ENCODE results near the gene CABP1. TPM values are rescaled to one million over a fixed set of nuclear protein-coding genes. Genes with fewer than 3 reads are reported as not detected.
A peak's percentile ranks its signal among the peaks of the same experiment; 100 is the strongest.

Gene CABP1
- total RNA-seq, 1 donor from 2014 or later, result 0.52 TPM

- H3K27me3 ChIP-seq (ENCODE audit: control insufficient read depth in 3 of 3, insufficient read depth in 3 of 3, low read length in 3 of 3), result peaks cover 9 to 26% (median 18%) of the 10 kb centered on the region in 3 donors
- H3K4me1 ChIP-seq (ENCODE audit: control insufficient read depth in 3 of 3, insufficient read depth in 3 of 3, low read length in 3 of 3), result peaks cover 20 to 30% (median 27%) of the 10 kb centered on the region in 3 donors
- H3K4me3 ChIP-seq (ENCODE audit: low read length in 3 of 3), result no peak overlapping the region
Observed at GRCh38 chr12:120651821-120652220, 11.4 kb downstream of the CABP1 start.

GRCh38 chr12:120652656-120653435 lies 12.4 kb downstream of the CABP1 start:
- H3K9me3 ChIP-seq (ENCODE audit: control insufficient read depth in 3 of 3, low read length in 3 of 3), result no peaks in the 10 kb centered on the region
- H3K27me3 ChIP-seq (ENCODE audit: control insufficient read depth in 3 of 3, insufficient read depth in 3 of 3, low read length in 3 of 3), result peaks cover 9 to 26% (median 18%) of the 10 kb centered on the region in 3 donors
- no peak overlapping the region for H3K9ac ChIP-seq (ENCODE audit: low read depth in 1 of 3, low read length in 3 of 3)
- no peak overlapping the region for H3K27ac ChIP-seq (ENCODE audit: low read depth, low read length)
- no peaks in the 10 kb centered on the region for H3K36me3 ChIP-seq (ENCODE audit: control insufficient read depth in 3 of 3, insufficient read depth in 3 of 3, low read length in 3 of 3)
- peaks cover 19 to 30% (median 27%) of the 10 kb centered on the region in 3 donors for H3K4me1 ChIP-seq (ENCODE audit: control insufficient read depth in 3 of 3, insufficient read depth in 3 of 3, low read length in 3 of 3)
- H3K4me3 ChIP-seq (ENCODE audit: low read length in 3 of 3), result no peak overlapping the region

More at GRCh38 chr12:120651821-120652220, 11.4 kb downstream of the CABP1 start:
- Histone ChIP-seq H3K9ac (ENCODE audit: low read depth in 1 of 3, low read length in 3 of 3) (no peak overlapping the region), H3K9me3 (ENCODE audit: control insufficient read depth in 3 of 3, low read length in 3 of 3) (no peaks in the 10 kb centered on the region), H3K27ac (ENCODE audit: low read depth, low read length) (no peak overlapping the region), H3K36me3 (ENCODE audit: control insufficient read depth in 3 of 3, insufficient read depth in 3 of 3, low read length in 3 of 3) (no peaks in the 10 kb centered on the region)

- H3K4me1 ChIP-seq (ENCODE audit: control insufficient read depth in 3 of 3, insufficient read depth in 3 of 3, low read length in 3 of 3), result peaks cover 18 to 30% (median 27%) of the 10 kb centered on the region in 3 donors
- H3K27ac ChIP-seq (ENCODE audit: low read depth, low read length), result no peak overlapping the region
Observed at GRCh38 chr12:120653611-120654010, 13.2 kb downstream of the CABP1 start.

GRCh38 chr12:120654656-120655055 lies 14.2 kb downstream of the CABP1 start:
- Histone ChIP-seq H3K4me3 (ENCODE audit: low read length in 3 of 3) (no peak overlapping the region), H3K27me3 (ENCODE audit: control insufficient read depth in 3 of 3, insufficient read depth in 3 of 3, low read length in 3 of 3) (peaks cover 6 to 21% (median 14%) of the 10 kb centered on the region in 3 donors), H3K4me1 (ENCODE audit: control insufficient read depth in 3 of 3, insufficient read depth in 3 of 3, low read length in 3 of 3) (peaks cover 8 to 20% (median 20%) of the 10 kb centered on the region in 3 donors), H3K9ac (ENCODE audit: low read depth in 1 of 3, low read length in 3 of 3) (no peak overlapping the region), H3K9me3 (ENCODE audit: control insufficient read depth in 3 of 3, low read length in 3 of 3) (no peaks in the 10 kb centered on the region), H3K36me3 (ENCODE audit: control insufficient read depth in 3 of 3, insufficient read depth in 3 of 3, low read length in 3 of 3) (no peaks in the 10 kb centered on the region), H3K27ac (ENCODE audit: low read depth, low read length) (peak overlapping the region; percentile 25)

More at GRCh38 chr12:120653611-120654010, 13.2 kb downstream of the CABP1 start:
- H3K36me3 ChIP-seq (ENCODE audit: control insufficient read depth in 3 of 3, insufficient read depth in 3 of 3, low read length in 3 of 3), result no peaks in the 10 kb centered on the region
- H3K4me3 ChIP-seq (ENCODE audit: low read length in 3 of 3), result no peak overlapping the region
- no peaks in the 10 kb centered on the region for H3K9me3 ChIP-seq (ENCODE audit: control insufficient read depth in 3 of 3, low read length in 3 of 3)
- peaks cover 9 to 26% (median 18%) of the 10 kb centered on the region in 3 donors for H3K27me3 ChIP-seq (ENCODE audit: control insufficient read depth in 3 of 3, insufficient read depth in 3 of 3, low read length in 3 of 3)
- no peak overlapping the region for H3K9ac ChIP-seq (ENCODE audit: low read depth in 1 of 3, low read length in 3 of 3)

GRCh38 chr12:120656008-120656407 lies 15.6 kb downstream of the CABP1 start:
- peaks cover 6 to 18% (median 16%) of the 10 kb centered on the region in 3 donors for H3K4me1 ChIP-seq (ENCODE audit: control insufficient read depth in 3 of 3, insufficient read depth in 3 of 3, low read length in 3 of 3)
- H3K27ac ChIP-seq (ENCODE audit: low read depth, low read length), result no peak overlapping the region
- H3K4me3 ChIP-seq (ENCODE audit: low read length in 3 of 3), result no peak overlapping the region
- H3K36me3 ChIP-seq (ENCODE audit: control insufficient read depth in 3 of 3, insufficient read depth in 3 of 3, low read length in 3 of 3), result no peaks in the 10 kb centered on the region
- no peaks in the 10 kb centered on the region for H3K9me3 ChIP-seq (ENCODE audit: control insufficient read depth in 3 of 3, low read length in 3 of 3)
- H3K9ac ChIP-seq (ENCODE audit: low read depth in 1 of 3, low read length in 3 of 3), result no peak overlapping the region
- H3K27me3 ChIP-seq (ENCODE audit: control insufficient read depth in 3 of 3, insufficient read depth in 3 of 3, low read length in 3 of 3), result peaks cover 4 to 13% (median 4%) of the 10 kb centered on the region in 3 donors

- Histone ChIP-seq H3K27ac (ENCODE audit: low read depth, low read length) (no peak overlapping the region), H3K27me3 (ENCODE audit: control insufficient read depth in 3 of 3, insufficient read depth in 3 of 3, low read length in 3 of 3) (peaks cover 0 to 4% (median 2%) of the 10 kb centered on the region in 3 donors), H3K9ac (ENCODE audit: low read depth in 1 of 3, low read length in 3 of 3) (no peak overlapping the region)
Observed at GRCh38 chr12:120658286-120659150, 18.1 kb downstream of the CABP1 start.

GRCh38 chr12:120659151-120659525 lies 18.7 kb downstream of the CABP1 start:
- Histone ChIP-seq H3K9ac (ENCODE audit: low read depth in 1 of 3, low read length in 3 of 3) (no peak overlapping the region), H3K36me3 (ENCODE audit: control insufficient read depth in 3 of 3, insufficient read depth in 3 of 3, low read length in 3 of 3) (no peaks in the 10 kb centered on the region), H3K27ac (ENCODE audit: low read depth, low read length) (no peak overlapping the region), H3K4me3 (ENCODE audit: low read length in 3 of 3) (no peak overlapping the region), H3K27me3 (ENCODE audit: control insufficient read depth in 3 of 3, insufficient read depth in 3 of 3, low read length in 3 of 3) (peaks cover 0 to 4% (median 2%) of the 10 kb centered on the region in 3 donors), H3K4me1 (ENCODE audit: control insufficient read depth in 3 of 3, insufficient read depth in 3 of 3, low read length in 3 of 3) (peaks cover 6% of the 10 kb centered on the region in 3 donors), H3K9me3 (ENCODE audit: control insufficient read depth in 3 of 3, low read length in 3 of 3) (no peaks in the 10 kb centered on the region)

More at GRCh38 chr12:120658286-120659150, 18.1 kb downstream of the CABP1 start:
- H3K36me3 ChIP-seq (ENCODE audit: control insufficient read depth in 3 of 3, insufficient read depth in 3 of 3, low read length in 3 of 3), result no peaks in the 10 kb centered on the region
- no peaks in the 10 kb centered on the region for H3K9me3 ChIP-seq (ENCODE audit: control insufficient read depth in 3 of 3, low read length in 3 of 3)
- no peak overlapping the region for H3K4me3 ChIP-seq (ENCODE audit: low read length in 3 of 3)
- H3K4me1 ChIP-seq (ENCODE audit: control insufficient read depth in 3 of 3, insufficient read depth in 3 of 3, low read length in 3 of 3), result peaks cover 6 to 12% (median 11%) of the 10 kb centered on the region in 3 donors

- no peak overlapping the region for H3K9ac ChIP-seq (ENCODE audit: low read depth in 1 of 3, low read length in 3 of 3)
- H3K4me3 ChIP-seq (ENCODE audit: low read length in 3 of 3), result no peak overlapping the region
- no peak overlapping the region for H3K27ac ChIP-seq (ENCODE audit: low read depth, low read length)
- peaks cover 0 to 2% (median 0%) of the 10 kb centered on the region in 3 donors for H3K4me1 ChIP-seq (ENCODE audit: control insufficient read depth in 3 of 3, insufficient read depth in 3 of 3, low read length in 3 of 3)
- no peaks in the 10 kb centered on the region for H3K36me3 ChIP-seq (ENCODE audit: control insufficient read depth in 3 of 3, insufficient read depth in 3 of 3, low read length in 3 of 3)
- no peaks in the 10 kb centered on the region for H3K9me3 ChIP-seq (ENCODE audit: control insufficient read depth in 3 of 3, low read length in 3 of 3)
- peaks cover 0 to 4% (median 0%) of the 10 kb centered on the region in 3 donors for H3K27me3 ChIP-seq (ENCODE audit: control insufficient read depth in 3 of 3, insufficient read depth in 3 of 3, low read length in 3 of 3)
Observed at GRCh38 chr12:120661432-120661831, 21.0 kb downstream of the CABP1 start.

- H3K27ac ChIP-seq (ENCODE audit: low read depth, low read length), result no peak overlapping the region
- no peaks in the 10 kb centered on the region for H3K36me3 ChIP-seq (ENCODE audit: control insufficient read depth in 3 of 3, insufficient read depth in 3 of 3, low read length in 3 of 3)
- no peaks in the 10 kb centered on the region for H3K9me3 ChIP-seq (ENCODE audit: control insufficient read depth in 3 of 3, low read length in 3 of 3)
- H3K9ac ChIP-seq (ENCODE audit: low read depth in 1 of 3, low read length in 3 of 3), result no peak overlapping the region
- H3K27me3 ChIP-seq (ENCODE audit: control insufficient read depth in 3 of 3, insufficient read depth in 3 of 3, low read length in 3 of 3), result peaks cover 0 to 4% (median 0%) of the 10 kb centered on the region in 3 donors
- H3K4me3 ChIP-seq (ENCODE audit: low read length in 3 of 3), result no peak overlapping the region
- H3K4me1 ChIP-seq (ENCODE audit: control insufficient read depth in 3 of 3, insufficient read depth in 3 of 3, low read length in 3 of 3), result peaks cover 0 to 2% (median 0%) of the 10 kb centered on the region in 3 donors
Observed at GRCh38 chr12:120662879-120663278, 22.5 kb downstream of the CABP1 start.

Measured in skeletal muscle tissue (tissue), 4 donors.